Astrocyte of the cerebellum (primary cell): ENCODE results near the gene MORC3.

Experiments
- DNase-seq: peaks from one replicate; pipeline ENCODE4 v3.0.0-alpha.2; 2011; ENCODE audit warnings: low read depth
- H3K4me3 ChIP-seq: 2 replicates; pipeline ENCODE4 v1.5.1; 2011; ENCODE audit warnings: mild to moderate bottlenecking, low read depth, low read length, moderate library complexity
- in situ Hi-C: cut with HindIII; loops from 2 replicates; pipeline ENCODE4 v1.10.0; 2017; ENCODE audit warnings: low sequenced_read_pairs
- TF ChIP-seq, protein P1 (sequence below): IDR thresholded peaks from 2 replicates; pipeline ENCODE4 v1.5.1; 2012; ENCODE audit warnings: low read length, low read depth, moderate library complexity, mild to moderate bottlenecking; ENCODE audit errors: missing control alignments

The MORC3 gene

DNA sequence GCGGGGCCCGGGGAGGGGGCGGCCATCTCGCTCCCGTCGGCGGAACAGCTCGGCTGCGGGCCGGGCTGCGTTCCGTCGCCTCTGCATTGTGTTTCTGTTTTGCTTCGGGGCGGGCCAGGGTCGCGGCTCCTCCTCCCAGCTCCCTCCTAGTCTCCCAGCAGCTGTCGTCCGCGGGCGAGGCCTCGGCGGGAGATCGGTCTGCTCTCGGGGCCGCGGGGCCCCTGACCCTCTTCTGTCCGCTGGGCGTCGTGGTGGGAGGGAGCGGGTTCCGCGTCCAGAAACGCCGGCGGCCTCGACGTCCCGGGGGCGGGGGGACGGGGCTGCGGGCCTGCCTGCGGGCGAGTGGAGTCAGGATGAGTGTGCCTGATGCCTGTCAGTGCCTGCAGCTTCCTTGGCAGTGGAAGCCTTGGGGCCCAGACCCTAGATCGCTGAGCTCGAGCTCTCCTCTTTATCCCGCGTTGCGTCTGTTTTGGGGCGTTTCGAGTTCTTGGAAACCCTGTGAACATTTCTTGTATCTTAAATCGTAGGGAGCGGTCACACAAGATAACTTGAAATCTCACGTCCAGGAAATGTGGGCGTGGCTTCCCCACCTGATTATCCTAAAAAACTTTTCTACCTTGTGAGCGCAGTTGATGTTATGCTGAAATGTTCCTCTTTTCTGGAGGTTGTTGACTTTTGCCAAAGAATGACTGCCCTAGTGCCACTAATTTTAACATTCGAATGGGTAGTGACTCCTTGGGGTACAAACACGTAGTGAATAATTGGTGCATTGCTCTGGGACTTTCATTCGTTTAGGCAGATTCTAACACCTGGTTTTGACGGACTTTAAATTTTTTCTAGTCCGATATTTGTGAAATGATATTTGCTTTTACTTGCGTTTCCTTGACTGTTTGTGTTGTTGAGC lies 676 bp downstream of the MORC3 start:
- TF ChIP-seq, protein P1, sequence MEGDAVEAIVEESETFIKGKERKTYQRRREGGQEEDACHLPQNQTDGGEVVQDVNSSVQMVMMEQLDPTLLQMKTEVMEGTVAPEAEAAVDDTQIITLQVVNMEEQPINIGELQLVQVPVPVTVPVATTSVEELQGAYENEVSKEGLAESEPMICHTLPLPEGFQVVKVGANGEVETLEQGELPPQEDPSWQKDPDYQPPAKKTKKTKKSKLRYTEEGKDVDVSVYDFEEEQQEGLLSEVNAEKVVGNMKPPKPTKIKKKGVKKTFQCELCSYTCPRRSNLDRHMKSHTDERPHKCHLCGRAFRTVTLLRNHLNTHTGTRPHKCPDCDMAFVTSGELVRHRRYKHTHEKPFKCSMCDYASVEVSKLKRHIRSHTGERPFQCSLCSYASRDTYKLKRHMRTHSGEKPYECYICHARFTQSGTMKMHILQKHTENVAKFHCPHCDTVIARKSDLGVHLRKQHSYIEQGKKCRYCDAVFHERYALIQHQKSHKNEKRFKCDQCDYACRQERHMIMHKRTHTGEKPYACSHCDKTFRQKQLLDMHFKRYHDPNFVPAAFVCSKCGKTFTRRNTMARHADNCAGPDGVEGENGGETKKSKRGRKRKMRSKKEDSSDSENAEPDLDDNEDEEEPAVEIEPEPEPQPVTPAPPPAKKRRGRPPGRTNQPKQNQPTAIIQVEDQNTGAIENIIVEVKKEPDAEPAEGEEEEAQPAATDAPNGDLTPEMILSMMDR = no peak
- no peak for DNase-seq
- in situ Hi-C loops = no loop called here
- peak overlapping the region; percentile 86 for H3K4me3 ChIP-seq

DNA sequence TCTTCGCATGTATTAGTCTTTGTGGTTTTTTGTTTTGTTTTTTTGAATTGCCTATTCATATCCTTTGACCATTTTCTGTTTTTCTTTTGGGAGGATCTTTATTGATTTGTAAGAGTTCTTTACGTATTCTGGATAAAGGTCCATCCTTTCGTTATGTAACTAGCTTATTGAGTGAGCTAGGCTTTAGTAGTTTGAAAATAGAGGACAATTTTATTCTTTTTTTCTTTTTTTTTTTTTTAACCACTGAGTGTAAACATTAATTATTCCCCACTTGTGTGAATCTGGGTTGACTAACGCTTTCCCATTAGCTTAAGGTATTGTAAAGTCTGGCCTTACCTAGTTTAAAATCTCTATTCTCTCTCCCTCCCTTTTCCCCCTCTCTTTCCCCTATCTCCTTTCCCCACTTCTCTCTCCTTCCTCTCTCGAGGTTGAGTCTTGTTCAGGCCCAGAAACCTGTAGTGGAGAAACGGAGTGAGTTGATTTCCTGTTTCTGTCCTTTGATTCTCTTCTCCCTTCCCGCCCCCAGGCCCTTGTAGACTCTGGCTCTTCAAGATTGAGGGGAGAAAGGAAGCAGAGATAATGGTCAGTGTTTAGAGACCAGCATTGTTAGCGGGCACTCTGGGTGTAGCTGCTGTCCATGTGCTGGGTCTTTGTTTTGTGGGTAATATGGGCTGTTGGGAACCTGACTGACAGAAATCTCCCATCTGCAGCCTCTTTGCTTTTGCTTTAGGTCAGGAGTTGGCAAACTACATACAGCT lies 1.5 kb downstream of the MORC3 start:
- TF ChIP-seq, protein P1 = no peak
- in situ Hi-C loops = no loop called here
- no peak for DNase-seq
- H3K4me3 ChIP-seq = peak overlapping the region; percentile 86

GRCh38 chr21:36322083-36322424 lies 2.1 kb downstream of the MORC3 start:
- TF ChIP-seq, protein P1 = no peak
- in situ Hi-C loops = no loop called here
- DNase-seq = no peak
- H3K4me3 ChIP-seq = peak overlapping the region; percentile 86

DNA sequence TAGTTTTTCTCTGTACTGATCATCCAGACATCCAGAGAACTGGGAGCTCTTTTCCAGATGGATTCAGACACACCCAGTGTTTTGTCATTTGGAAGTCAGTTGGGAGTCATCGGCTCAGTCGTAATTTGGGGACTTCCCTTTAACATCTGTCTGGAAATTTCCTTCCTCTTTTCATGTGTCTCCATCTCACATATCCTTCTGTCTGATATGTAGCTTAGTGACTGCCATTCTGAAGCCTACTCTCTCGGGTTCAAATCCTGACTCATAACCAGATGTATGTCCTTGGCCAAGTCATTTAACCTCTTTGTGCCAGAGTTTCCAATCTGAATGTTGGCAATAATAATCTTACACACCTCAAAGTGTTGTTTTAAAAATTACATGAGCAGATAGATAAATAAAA lies 3.0 kb downstream of the MORC3 start:
- H3K4me3 ChIP-seq = no peak overlapping the region
- DNase-seq = no peak
- TF ChIP-seq, protein P1 = no peak
- in situ Hi-C loops = no loop called here

DNA sequence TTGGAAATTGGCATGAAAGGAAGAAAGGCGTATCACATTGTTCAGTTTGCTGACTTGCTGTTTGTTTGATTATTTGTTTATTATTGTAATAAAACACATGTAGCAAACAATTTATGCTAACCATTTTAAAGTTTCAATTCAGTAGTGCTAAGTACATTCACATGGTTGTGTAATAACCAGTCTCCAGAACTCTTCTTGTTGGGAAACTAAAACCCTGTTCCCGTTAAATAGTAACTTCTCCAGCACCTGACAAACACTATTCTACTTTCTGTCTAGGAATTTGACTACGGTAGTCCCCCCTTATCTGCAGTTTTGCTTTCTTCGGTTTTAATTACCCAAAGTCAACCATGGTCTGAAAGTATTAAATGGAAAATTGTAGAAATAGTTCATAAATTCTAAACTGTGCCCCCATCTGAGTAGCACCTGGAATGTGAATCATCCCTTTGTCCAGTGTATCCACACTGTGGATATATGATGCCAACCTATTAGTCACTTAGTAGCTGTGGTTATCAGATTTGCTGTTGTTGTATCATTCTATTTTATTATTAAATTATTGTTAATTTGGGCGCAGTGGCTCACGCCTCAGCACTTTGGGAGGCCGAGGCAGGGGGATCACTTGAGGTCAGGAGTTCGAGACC lies 5.5 kb downstream of the MORC3 start:
- no peak overlapping the region for H3K4me3 ChIP-seq
- DNase-seq = no peak
- in situ Hi-C loops = no loop called here
- TF ChIP-seq, protein P1 = no peak

DNA sequence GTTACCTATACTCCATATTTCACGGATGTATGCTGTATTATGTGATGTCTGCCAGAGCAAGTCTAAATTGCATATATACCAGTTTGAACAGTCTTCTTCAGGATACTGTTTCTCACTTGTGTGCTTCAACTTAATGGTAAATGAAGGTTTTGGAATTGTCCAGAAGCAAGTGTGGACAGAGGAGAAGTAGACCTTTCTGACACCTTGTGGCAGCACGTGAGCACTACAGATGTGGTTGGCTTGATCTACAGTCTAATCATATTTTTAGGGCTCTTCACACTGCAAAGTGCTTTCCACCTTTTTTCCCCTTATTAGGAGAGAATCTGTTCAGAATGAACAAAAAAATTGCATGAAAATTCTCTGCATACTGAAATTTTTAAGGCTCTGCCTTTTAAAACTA lies 10.9 kb downstream of the MORC3 start:
- TF ChIP-seq, protein P1 = peak; percentile 78
- no peak overlapping the region for H3K4me3 ChIP-seq
- in situ Hi-C loops = no loop called here
- DNase-seq = no peak
